Calu3 (cell line): ENCODE data around the gene CABCOCO1. TPM values are rescaled to one million over a fixed set of nuclear protein-coding genes. Genes with fewer than 3 reads are reported as not detected.
A peak's percentile ranks its signal among the peaks of the same experiment; 100 is the strongest.

Experiments
- BruUV-seq: library from RNA; stranded (reverse); fragments of 400-500 nt; replicated peaks from 2 replicates; lab custom pipeline; 2021; lab: Mats Ljungman, UMichigan
- CTCF ChIA-PET: fragments of 300-600 bp; sonication (Branson Sonifier 250); formaldehyde crosslinking; loops from one replicate; lab custom pipeline; 2022; ENCODE audit warnings: antibody characterized with exemption; lab: Charles Lee
- DNase-seq: peaks from one replicate; pipeline ENCODE4 v3.0.0; 2022
- H3K27ac Mint-ChIP-seq: one replicate; pipeline ENCODE4 v1.8.0; 2022; ENCODE audit warnings: mixed read lengths; ENCODE audit not compliant: unreplicated experiment
- H3K27me3 Mint-ChIP-seq: one replicate; pipeline ENCODE4 v1.8.0; 2022; ENCODE audit warnings: mixed read lengths; ENCODE audit not compliant: unreplicated experiment
- H3K36me3 Mint-ChIP-seq: one replicate; pipeline ENCODE4 v1.8.0; 2022; ENCODE audit warnings: mild to moderate bottlenecking, moderate library complexity, mixed read lengths; ENCODE audit not compliant: insufficient read depth, unreplicated experiment
- H3K4me1 Mint-ChIP-seq: one replicate; pipeline ENCODE4 v1.8.0; 2022; ENCODE audit warnings: mild to moderate bottlenecking, low read depth, mixed read lengths; ENCODE audit not compliant: unreplicated experiment
- H3K4me3 Mint-ChIP-seq: one replicate; pipeline ENCODE4 v1.8.0; 2022; ENCODE audit warnings: mild to moderate bottlenecking, low read depth, moderate library complexity, mixed read lengths; ENCODE audit not compliant: unreplicated experiment
- H3K9me3 Mint-ChIP-seq: one replicate; pipeline ENCODE4 v1.8.0; 2022; ENCODE audit warnings: low read depth, mixed read lengths; ENCODE audit not compliant: unreplicated experiment
- intact Hi-C: fragments of 100-400 bp; cut with micrococcal nuclease; formaldehyde crosslinking; loops from one replicate; pipeline ENCODE4 v1.10.0; 2022; ENCODE audit not compliant: unreplicated experiment
- total RNA-seq: library from RNA; stranded (reverse); gene quantifications from 2 replicates; pipeline ENCODE4 v1.2.3, GENCODE V29; 2022
- TF ChIP-seq, protein P1 (sequence below): fragments of 200-600 bp; IDR thresholded peaks from one replicate; pipeline ENCODE4 v1.8.0; 2022; ENCODE audit warnings: antibody characterized with exemption; ENCODE audit not compliant: unreplicated experiment

The CABCOCO1 gene
- total RNA-seq, 1 experiment from 2014 or later, result not detected

DNA sequence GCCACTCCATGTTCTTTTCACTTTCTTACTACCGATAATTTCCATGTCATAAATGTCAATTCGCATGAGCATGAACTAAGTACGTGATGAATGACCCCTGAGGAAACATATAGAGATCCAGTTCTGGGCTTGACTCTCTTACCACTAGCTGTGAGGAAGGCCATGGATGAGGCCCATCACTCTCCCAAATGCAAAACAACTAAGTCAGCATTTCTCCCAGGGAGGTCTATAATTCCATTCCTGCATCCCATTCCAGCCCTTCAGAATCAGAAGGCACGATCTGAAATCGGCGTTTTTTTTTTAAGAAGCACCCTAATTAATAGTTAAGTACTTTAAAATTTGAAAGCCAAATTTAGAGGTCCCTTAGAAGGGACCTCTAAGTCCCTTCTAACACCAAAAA lies 116.5 kb downstream of the CABCOCO1 start:
- H3K36me3 Mint-ChIP-seq, result no peaks in the 10 kb centered on the region
- H3K27me3 Mint-ChIP-seq, result no peaks in the 10 kb centered on the region
- peak overlapping the region; percentile 4 for H3K4me3 Mint-ChIP-seq
- peak overlapping the region; percentile 83 for H3K27ac Mint-ChIP-seq
- TF ChIP-seq, protein P1, sequence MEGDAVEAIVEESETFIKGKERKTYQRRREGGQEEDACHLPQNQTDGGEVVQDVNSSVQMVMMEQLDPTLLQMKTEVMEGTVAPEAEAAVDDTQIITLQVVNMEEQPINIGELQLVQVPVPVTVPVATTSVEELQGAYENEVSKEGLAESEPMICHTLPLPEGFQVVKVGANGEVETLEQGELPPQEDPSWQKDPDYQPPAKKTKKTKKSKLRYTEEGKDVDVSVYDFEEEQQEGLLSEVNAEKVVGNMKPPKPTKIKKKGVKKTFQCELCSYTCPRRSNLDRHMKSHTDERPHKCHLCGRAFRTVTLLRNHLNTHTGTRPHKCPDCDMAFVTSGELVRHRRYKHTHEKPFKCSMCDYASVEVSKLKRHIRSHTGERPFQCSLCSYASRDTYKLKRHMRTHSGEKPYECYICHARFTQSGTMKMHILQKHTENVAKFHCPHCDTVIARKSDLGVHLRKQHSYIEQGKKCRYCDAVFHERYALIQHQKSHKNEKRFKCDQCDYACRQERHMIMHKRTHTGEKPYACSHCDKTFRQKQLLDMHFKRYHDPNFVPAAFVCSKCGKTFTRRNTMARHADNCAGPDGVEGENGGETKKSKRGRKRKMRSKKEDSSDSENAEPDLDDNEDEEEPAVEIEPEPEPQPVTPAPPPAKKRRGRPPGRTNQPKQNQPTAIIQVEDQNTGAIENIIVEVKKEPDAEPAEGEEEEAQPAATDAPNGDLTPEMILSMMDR, result no peak
- intact Hi-C loops, result no loop called here
- H3K9me3 Mint-ChIP-seq, result no peaks in the 10 kb centered on the region
- CTCF ChIA-PET, result interaction anchor here (1.6 kb wide), 1 partner anchor 17 kb away, joined by 7 read pairs; no protein-coding TSS in a partner anchor
- H3K4me1 Mint-ChIP-seq, result peaks cover 29% of the 10 kb centered on the region
- DNase-seq, result no peak
- BruUV-seq, result no TSS peak

DNA sequence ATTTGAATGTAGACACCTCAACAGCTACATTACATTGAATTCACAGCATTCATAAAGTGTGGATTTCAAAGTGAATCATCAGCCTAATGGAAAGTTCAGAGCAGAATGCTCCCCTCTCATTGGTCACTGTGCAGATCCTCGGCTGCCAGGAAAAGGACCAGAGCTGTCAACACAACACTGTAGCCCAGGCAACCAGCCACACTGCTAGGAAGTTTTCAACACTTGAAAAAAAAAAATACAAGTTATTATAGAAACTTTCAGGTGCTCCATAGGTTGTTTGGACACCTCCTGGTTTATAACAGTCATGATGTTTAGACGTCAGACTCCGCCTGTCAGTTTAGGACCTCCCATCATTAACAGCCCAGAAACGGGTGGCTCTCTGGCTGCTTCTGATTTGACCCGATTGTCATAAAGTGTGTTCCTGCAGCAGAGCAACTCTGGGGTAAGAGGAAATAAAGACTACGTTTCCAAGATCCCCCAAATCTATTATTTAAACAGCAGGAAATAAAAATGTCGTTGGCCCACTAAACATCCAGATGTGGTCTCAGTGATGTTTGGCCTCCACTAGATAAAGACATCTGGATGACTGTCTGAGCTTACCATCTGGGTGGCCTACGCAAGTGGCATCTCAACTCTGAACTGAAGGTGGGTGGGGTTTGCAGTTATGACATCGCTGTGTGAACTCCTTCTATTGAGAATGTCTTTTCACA lies 117.4 kb downstream of the CABCOCO1 start:
- TF ChIP-seq, protein P1, result no peak
- intact Hi-C loops, result no loop called here
- BruUV-seq, result no TSS peak
- peak; percentile 64 for DNase-seq
- H3K27ac Mint-ChIP-seq, result peak overlapping the region; percentile 83
- H3K27me3 Mint-ChIP-seq, result no peaks in the 10 kb centered on the region
- no peaks in the 10 kb centered on the region for H3K9me3 Mint-ChIP-seq
- CTCF ChIA-PET, result interaction anchor here (1.6 kb wide), 1 partner anchor 18 kb away, joined by 7 read pairs; no protein-coding TSS in a partner anchor
- no peaks in the 10 kb centered on the region for H3K36me3 Mint-ChIP-seq
- peaks cover 29% of the 10 kb centered on the region for H3K4me1 Mint-ChIP-seq
- peak overlapping the region; percentile 4 for H3K4me3 Mint-ChIP-seq

DNA sequence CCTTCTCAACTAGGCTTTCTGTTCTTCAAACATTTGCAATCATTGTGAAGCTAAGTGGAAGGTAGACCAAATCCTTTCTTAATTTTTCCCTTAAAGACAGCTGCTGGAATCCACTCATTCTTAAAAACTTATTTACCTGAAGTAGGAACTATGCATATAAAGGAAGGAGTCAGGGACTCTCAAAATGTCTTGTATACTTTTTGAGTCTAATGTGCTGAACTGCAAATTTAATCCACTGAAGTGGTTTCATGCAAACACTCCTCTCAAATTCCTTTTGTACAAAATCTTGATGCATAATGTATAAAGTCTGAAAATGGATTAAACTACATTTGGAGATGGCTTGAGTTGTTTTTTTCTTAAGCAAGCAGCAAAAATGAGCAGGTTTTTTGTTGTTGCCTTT lies 118.0 kb downstream of the CABCOCO1 start:
- Mint-ChIP-seq H3K27me3 (no peaks in the 10 kb centered on the region), H3K4me3 (no peak overlapping the region), H3K27ac (peak overlapping the region; percentile 83), H3K9me3 (no peaks in the 10 kb centered on the region), H3K4me1 (peaks cover 31% of the 10 kb centered on the region), H3K36me3 (no peaks in the 10 kb centered on the region)
- TF ChIP-seq, protein P1, result no peak
- no peak for DNase-seq
- intact Hi-C loops, result no loop called here
- CTCF ChIA-PET, result interaction anchor here (1.6 kb wide), 1 partner anchor 19 kb away, joined by 7 read pairs; no protein-coding TSS in a partner anchor
- no TSS peak for BruUV-seq

DNA sequence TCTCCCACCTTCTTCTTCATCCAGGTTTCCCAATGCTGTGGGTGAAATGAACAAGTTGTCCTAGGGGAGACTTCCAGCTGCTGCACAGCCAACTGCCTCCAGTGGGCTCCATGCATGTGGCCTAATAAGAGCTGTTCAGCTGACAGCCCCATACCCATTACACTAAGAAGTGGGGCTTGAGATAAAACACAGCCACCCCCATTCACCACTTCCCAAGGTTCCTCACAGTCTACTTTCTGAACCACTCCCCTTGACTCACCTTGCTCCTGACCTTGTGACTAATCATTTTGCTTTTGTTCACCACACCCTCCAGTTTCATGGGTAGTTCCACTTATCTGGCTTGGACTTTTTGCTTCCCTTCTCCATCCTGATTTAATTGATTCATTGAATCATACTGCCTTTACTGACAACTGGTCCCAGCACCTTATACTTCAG lies 119.3 kb downstream of the CABCOCO1 start:
- Mint-ChIP-seq H3K36me3 (no peaks in the 10 kb centered on the region), H3K4me1 (peaks cover 43% of the 10 kb centered on the region), H3K27ac (peak overlapping the region; percentile 3), H3K4me3 (no peak overlapping the region), H3K27me3 (no peaks in the 10 kb centered on the region), H3K9me3 (no peaks in the 10 kb centered on the region)
- TF ChIP-seq, protein P1, result no peak
- CTCF ChIA-PET, result interaction anchor here (1.4 kb wide), 1 partner anchor 20 kb away, joined by 3 read pairs; no protein-coding TSS in a partner anchor
- BruUV-seq, result no TSS peak
- intact Hi-C loops, result no loop called here
- DNase-seq, result peak; percentile 31
